GM12864 (cell line): Measurements from ENCODE around the gene XRCC1.

Source experiments
- DNase-seq: peaks from one replicate; pipeline ENCODE4 v3.0.0-alpha.2; 2011; ENCODE audit warnings: low read depth
- H3K4me3 ChIP-seq: 2 replicates; pipeline ENCODE4 v1.5.1; 2011; ENCODE audit warnings: mild to moderate bottlenecking, low read depth, low read length, control low read depth
- TF ChIP-seq, protein P1 (sequence below): IDR thresholded peaks from 2 replicates; pipeline ENCODE4 v1.5.1; 2011; ENCODE audit warnings: low read depth, mild to moderate bottlenecking, moderate library complexity, low read length, control low read depth, inconsistent platforms; ENCODE audit errors: missing control alignments

The XRCC1 gene

DNA sequence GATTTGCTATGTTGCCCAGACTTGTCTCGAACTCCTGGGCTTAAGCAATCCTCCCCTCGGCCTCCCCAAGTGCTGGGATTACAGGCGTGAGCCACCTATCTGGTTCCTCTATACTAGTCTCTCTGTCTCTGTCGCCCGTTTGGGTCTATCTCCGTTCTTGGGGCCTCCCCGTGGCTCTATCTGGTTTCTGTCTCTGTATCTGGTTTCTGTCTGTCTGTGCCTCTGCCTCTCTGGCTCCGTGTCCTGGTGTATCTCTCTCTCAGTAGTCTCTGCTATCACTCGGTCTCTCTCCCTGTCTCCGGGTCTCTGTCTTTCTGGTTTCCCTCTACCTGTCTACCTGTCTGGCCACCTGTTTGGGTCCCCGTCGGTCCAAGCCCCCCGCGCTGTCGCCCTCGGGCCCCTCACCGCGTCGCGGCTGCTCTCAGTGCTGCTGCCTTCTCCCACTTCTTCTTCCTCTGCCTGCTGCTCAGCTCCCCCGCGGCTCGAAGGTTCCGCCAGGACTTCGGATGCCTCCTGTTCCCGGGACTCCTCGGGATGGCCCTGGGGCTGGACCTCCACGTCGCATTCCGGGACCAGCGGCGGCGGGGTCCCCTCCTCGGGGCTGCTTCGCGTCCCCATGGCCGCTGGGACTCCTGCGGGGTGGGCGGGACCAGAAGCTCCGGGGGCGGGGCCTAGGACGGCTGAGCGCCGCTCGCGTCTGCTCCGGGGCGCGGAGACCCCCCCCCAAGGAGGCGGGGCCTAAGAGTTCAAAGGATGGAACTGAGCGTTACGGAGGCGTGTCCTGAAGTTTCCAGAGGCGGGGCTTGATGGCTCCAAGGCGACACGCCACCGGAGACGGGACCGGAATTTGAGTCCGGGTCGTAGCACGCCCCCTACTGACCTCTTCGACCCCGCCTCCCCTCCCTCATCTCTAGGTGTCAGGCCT, 71.6 kb downstream of the XRCC1 start:
- peak overlapping the region; percentile 67 for H3K4me3 ChIP-seq
- DNase-seq: peak; percentile 73
- TF ChIP-seq, protein P1, sequence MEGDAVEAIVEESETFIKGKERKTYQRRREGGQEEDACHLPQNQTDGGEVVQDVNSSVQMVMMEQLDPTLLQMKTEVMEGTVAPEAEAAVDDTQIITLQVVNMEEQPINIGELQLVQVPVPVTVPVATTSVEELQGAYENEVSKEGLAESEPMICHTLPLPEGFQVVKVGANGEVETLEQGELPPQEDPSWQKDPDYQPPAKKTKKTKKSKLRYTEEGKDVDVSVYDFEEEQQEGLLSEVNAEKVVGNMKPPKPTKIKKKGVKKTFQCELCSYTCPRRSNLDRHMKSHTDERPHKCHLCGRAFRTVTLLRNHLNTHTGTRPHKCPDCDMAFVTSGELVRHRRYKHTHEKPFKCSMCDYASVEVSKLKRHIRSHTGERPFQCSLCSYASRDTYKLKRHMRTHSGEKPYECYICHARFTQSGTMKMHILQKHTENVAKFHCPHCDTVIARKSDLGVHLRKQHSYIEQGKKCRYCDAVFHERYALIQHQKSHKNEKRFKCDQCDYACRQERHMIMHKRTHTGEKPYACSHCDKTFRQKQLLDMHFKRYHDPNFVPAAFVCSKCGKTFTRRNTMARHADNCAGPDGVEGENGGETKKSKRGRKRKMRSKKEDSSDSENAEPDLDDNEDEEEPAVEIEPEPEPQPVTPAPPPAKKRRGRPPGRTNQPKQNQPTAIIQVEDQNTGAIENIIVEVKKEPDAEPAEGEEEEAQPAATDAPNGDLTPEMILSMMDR: peak; percentile 14

DNA sequence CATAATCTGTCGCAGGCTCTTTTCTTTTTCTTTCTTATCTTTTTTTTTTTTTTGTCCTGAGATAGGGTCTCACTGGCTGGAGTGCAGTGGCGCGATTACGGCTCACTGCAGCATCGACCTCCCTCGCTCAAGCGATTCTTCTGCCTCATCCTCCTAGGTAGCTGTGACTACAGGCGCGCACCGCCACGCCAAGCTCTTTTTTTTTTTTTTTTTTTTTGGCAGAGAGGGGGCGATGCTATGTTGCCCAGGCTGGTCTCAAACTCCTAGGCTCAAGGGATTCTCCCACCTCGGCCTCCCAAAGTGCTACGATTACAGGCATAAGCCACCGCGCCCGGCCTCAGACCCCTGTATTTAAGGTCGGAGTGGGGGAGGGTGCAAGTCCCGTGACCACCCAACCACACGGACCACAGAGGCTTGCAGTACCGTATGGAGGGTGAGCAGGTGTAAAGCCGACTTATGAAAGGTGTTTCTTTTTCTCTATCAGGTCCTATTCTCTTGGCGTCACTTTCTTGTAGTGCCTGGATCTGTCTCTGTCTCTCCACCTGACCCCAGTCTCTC, 72.8 kb downstream of the XRCC1 start:
- no peak for DNase-seq
- no peak overlapping the region for H3K4me3 ChIP-seq
- TF ChIP-seq, protein P1: no peak

DNA sequence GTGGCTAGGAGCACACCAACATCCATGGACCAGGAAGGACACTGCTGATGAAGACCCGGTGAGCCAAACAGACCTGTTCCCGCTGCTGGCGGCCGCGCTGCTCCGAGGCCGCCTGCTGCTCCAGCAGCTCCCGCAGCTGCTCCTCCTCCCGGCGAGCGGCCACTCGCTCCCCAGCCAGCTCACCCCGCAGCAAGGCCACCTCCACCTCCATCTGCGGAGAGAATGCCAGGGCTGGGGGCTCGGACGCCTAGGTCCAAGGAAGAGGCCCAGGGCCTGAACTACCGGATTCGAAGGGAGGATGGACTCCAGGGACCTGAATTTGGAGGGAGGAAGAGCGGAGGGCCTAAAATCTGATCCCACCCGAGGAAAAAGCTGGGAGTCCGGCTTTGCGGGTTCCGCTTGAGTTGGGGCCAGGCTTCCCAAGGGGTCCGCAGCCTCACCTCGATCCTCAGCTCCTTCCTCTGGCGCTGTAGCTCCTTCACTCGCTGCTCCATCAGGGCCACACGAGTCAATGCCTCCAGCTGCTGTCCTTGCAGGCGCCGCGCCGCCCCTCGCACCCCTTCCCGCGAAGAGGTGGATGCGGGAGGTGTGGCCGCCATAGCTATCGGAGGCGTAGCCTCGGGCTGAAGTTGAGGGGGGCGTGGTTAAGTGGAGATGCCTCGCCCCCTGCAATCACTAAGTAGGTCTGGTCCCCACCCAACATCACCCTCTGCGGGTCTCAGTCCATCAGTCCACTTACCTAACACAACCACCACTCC, 73.5 kb downstream of the XRCC1 start:
- TF ChIP-seq, protein P1: no peak
- H3K4me3 ChIP-seq: no peak overlapping the region
- no peak for DNase-seq

DNA sequence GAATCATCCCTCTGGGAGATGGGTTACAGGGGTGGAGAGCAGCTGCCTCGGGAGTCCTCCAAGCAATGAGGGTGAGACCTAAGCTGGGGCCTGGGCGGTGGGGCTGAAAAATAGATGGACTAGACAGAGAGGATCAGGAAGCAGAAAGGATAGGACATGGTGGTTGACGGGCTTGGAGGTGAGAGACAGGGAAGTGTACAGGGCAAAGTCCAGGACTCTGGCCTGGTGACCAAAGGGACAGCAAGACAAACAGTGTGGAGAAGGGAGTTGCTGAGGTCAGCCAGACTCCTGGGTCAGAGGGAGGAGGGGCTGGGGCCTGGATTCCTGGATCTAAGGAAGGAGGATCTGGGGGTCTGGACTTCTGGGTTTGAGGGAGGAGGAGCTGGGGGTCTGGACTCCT, 76.3 kb downstream of the XRCC1 start:
- H3K4me3 ChIP-seq: no peak overlapping the region

DNA sequence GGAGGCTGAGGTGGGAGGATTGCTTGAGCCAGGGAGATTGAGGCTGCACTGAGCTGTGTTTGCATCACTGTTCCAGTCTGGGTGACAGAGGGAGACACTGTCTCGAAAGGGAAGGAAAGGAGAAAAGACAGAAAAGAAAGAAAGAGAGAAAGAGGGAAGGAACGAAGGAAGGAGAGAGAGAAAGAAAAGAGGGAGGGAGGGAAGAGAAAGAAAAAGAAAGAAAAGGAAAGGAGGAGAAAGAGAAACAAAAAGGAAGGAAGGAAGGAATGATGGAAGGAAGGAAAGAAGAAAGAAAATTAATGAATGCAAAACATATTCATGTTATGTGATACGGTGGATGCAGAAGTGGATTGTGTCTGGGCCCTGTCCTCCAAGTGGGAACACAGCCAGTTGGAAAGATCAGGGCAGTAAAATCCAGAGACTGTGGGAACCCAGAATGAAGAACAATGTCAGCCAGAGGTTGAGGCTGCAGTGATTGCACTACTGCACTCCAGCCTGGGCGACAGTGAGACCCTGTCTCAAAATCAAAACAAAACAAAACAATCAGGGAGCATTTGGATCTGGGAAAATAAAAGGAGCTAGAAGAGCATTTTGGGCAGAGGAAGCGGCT, 77.0 kb downstream of the XRCC1 start:
- DNase-seq: no peak
- TF ChIP-seq, protein P1: no peak
- no peak overlapping the region for H3K4me3 ChIP-seq

More for the DNA sequence above, 76.3 kb downstream of the XRCC1 start:
- no peak for DNase-seq
- TF ChIP-seq, protein P1: no peak

DNA sequence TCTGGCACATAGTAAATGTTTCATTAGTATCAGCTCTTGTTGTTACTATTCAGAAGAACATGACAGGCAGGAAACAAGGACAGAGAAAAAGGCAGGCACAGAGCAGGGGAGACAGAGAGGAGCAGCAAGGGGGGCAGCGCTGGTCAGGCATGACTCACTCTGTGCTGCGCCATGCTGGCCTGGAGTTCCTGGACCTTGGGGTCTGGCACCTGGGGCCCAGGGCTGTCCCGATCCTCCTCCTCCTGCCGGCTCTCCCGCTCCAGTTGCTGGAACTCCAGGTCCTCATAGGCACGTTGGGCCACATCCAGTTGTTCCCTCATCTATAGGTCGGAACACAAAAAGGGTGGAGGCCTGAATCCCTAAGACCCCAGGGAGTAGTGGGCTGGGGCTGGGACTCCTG, 78.4 kb downstream of the XRCC1 start:
- DNase-seq: no peak
- TF ChIP-seq, protein P1: no peak
- H3K4me3 ChIP-seq: no peak overlapping the region
